NCI-H1930 (cell line): Measurements from ENCODE around the gene KCNJ16.

ENCODE experiments used
- DNase-seq, 2 experiments: peaks; one replicate each; lab custom pipeline; 2025; lab: John Stamatoyannopoulos, UW

Gene KCNJ16

DNA sequence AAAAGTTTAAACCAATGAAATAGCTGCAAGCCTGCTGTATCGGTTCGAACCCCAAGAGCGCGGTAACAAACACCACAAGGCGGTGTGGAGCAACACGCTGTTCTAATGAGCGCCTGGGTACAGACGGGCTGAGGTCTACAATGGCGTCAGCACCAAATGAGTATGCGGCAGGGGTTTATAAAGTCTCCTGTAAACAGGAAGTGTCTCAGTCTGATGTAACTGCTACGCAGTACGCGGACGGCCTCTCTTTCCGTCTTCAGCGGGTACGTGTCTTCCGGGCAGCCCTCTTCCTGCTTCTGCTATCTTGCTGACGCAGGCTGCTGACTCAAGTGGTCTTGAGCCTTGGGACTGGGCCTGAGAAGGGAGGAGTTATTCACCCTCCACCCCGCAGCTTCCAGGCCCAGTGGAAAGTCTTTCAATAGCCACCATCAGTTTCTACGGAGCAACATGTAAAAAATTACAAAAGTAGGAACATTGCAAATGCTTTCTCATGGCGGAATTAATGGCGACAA lies 53.8 kb downstream of the KCNJ16 start:
- DNase-seq, result no peak

- no peak for DNase-seq
Observed at GRCh38 chr17:70130289-70130688, 55.3 kb downstream of the KCNJ16 start.

DNA sequence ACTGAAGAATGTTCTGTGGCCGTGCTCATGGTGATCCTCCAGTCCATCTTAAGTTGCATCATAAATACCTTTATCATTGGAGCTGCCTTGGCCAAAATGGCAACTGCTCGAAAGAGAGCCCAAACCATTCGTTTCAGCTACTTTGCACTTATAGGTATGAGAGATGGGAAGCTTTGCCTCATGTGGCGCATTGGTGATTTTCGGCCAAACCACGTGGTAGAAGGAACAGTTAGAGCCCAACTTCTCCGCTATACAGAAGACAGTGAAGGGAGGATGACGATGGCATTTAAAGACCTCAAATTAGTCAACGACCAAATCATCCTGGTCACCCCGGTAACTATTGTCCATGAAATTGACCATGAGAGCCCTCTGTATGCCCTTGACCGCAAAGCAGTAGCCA lies 57.5 kb downstream of the KCNJ16 start:
- DNase-seq, result no peak

DNA sequence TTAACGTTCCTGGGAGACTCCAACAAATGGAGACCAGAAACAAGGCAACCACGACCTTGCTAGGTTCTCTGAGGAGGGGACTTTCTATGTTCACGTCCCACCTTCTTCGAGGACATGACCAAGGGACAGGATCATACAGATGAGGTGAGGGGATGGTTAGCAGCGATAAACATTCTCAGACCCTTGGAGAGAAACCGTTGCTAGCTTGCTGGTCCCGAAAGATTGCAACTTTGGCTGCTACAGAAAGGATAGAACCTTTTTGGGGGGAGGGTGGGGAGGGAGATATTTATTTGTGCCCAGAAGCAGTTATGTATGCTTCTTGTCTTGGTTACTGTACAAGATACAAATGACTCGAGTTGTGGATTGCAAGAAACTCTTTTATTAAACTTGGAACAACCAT lies 59.0 kb downstream of the KCNJ16 start:
- DNase-seq, result no peak

GRCh38 chr17:70134777-70135176 lies 59.8 kb downstream of the KCNJ16 start:
- no peak for DNase-seq

DNA sequence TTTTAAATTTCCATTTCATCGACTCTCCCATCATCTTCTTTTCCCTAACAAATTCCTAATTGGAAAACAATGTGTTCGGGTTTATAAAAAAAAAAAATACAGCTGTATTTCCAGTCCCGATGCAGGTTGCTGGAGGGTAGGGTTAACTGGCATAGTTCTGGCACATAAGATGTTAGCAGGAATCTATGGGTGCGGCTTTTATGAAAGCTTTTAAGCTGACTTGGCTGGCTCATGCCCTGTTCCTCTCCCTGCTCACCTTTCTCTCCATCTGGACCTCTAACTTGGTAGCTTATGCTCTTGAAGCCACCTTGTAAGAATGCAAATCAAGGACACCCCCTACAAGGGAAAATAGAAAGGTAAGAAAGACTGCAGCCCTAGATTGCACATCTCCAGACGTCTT lies 61.1 kb downstream of the KCNJ16 start:
- DNase-seq, result no peak

GRCh38 chr17:70137451-70138230 lies 62.6 kb downstream of the KCNJ16 start:
- no peak for DNase-seq

DNA sequence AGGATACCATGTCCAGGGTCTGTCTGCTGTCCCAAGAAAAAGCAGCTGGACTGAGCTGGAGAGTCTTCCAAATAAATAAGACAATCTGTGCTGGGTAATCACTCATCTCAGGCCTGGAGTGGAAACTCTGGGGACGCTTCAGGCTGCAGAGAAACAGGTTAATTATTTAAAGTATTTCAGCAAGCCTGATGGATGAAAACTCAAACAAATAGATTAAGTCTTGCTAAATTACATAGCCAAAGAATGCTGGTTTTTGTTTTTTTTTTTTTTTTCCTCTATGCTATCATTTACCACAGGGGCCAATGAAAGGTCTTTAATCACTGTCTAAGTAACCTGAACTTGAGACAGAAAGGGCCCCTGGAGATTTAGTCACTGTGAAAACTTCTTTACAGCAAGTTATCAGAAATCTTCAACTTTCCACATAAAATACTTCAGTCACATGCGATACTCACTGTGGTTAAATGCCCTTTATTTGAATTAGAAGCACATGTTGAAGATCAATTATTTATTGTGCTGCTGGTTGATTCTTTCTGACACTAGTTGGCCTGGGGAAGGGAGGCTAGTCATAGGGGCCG lies 63.4 kb downstream of the KCNJ16 start:
- no peak for DNase-seq

DNA sequence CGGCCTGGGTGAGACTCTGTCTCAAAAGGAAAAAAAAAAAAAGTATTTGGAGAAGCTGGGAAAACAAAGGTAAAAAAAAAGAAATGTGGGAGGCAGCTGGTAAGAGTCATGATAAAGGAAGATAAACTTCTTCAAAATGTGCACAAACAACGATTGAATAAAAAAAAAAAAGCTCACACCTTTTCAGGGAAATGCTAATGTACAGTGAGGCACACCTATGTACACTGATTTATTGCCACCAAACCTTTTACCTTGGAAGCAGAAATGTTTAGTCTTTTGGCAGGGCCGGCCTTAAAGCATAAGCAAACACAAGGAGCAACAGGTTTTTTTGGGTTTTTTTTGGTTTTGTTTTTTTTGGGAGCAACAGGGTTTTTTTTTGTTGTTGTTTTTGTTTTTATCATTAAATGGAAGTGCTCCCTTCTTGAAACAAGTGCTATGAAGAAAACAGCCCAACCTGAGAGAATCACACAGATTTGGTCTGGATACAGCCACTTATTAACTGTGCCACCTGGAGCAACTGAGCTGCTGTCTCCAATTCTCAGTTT lies 64.5 kb downstream of the KCNJ16 start:
- DNase-seq, result no peak

DNA sequence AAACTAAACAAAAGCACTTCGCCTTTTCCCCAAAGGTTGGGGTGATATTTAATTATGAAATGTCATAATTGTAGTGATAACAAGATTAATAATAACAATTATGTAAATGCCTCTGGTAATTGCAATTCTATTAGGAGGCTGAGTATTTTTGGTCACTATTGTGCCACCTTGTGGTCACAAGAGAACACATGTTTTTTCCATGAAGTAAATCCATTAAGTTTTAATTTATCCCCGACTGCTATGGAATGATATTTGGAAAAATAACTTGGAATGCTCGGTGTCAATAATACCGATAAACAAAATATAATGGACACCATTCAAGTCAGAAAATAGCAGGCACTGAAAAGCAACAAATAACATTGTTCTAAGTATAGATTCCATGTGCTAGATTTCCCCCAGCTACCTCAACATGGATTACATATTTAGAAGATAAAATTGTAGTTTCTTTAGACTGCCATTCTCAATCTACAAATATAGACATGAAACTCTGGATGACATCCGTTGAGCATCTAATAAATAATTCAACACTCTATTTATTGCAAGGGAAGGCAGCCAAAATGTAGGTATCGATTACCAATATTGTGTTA lies 69.3 kb downstream of the KCNJ16 start:
- no peak for DNase-seq

GRCh38 chr17:70153210-70153609 lies 78.2 kb downstream of the KCNJ16 start:
- no peak for DNase-seq

DNA sequence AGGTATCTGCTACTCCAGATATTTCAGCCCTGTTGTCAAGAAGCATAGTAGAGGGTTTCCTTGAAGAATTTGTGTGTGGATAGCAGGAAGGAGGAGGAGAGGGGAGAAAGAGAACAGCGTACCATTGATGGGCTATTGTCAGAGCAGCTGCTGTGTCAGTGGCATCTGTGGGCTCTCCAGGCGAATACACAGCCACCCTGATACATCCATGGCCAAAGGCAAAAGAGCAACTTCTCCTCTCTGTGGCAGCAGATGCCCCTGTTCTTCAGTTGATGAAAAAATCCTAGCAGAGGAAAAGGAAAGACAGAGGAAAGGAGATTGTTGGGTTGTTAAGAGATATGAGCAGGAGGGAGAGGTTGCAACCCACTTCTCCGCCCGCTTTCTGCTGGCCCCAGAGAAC lies 82.1 kb downstream of the KCNJ16 start:
- DNase-seq, result no peak

- DNase-seq, result no peak
Observed at GRCh38 chr17:70158180-70158579, 83.2 kb downstream of the KCNJ16 start.

GRCh38 chr17:70158591-70158990 lies 83.6 kb downstream of the KCNJ16 start:
- no peak for DNase-seq

GRCh38 chr17:70159980-70160379 lies 85.0 kb downstream of the KCNJ16 start:
- no peak for DNase-seq

GRCh38 chr17:70161519-70161918 lies 86.5 kb downstream of the KCNJ16 start:
- no peak for DNase-seq

GRCh38 chr17:70165383-70165782 lies 90.4 kb downstream of the KCNJ16 start:
- DNase-seq, result no peak

- no peak for DNase-seq
Observed at GRCh38 chr17:70166615-70167014, 91.6 kb downstream of the KCNJ16 start.

DNA sequence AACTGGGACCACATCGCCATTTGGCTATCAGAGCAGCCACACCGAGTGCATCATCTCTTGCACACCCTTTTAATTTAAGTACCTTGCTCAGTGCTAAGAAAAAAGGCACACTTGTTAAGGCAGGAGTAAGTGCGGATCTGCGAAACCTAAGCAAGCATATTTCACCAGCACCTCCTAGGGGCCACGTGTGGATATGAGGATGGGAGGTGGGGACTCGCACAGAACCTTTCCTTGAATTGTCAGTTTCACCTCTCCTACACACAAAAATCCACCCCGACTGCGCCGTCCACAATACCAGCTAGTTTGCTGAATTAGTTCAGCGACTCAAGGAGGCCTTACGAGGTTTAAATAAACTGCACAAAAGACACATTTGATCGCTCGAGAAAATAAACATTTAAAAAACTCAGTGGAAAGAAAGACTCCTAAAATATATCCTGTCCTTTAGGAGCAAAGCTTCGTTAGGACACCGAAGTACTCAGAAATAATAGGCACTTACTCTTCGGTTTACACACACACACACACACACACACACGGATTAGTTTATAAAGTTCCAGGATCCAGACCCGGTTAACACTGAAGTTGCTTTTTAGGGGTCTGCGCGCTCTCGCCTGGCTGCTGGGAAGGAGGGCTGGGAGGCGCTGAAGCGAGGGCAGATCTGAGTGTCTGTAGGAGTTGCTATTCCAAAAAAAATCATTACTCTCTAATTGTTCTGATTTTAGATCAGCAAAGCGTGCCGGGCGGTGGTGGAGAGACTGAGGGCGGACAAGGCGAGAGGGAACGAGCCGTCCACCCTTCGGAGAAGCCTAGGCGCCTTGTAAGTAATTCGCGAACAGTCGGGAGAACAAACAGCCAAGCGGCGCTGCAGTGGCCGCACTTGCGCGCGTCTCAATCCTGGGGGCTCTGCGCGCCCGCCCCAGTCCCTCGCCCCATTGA lies 93.3 kb downstream of the KCNJ16 start:
- peak; percentile 66 to 76 for DNase-seq

DNA sequence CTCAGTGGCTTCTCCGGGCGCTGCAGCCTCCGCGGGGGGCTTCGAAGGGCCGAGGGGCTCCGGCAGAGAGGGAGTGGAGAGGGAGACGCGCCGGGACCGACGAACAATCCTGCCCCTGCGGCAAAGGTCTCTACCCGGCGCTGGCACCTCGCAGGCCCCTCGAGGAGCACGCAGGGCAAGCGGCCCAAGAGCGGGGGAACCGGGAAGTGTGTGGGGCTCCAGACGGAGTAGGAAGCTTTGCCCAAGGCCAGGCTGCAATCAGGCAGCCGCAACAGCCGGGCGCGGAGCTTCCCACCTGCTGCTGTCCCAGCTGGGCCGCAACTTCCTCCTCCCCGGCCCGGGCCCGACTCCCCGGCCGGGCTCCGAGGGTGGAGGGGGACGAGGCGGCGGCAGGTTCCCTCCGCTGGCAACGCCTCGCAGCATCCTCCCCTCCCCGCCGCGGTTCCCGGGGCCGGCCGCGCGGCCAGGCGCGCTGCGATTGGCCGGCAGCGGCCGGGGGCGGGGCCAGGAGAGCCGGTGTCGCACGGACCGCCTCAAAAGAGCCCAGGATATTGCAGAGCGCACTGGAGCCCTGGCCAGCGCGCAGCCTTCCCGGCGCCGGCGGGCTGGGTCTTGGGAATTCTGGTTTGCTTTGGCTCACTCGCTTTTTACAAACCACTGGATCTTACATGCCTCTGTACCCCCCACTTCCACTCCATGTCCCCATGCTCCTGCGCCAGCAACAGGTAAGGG lies 94.1 kb downstream of the KCNJ16 start, which contains the start of gene KCNJ2:
Gene KCNJ2, plus strand, starts transcription at position 556 of the 732 bp plus-strand sequence. CDS start 5,508 bp downstream, outside the sequence.
- peak; percentile 79 to 93 for DNase-seq
